Mesenchymal stem cell (in vitro differentiated cells and primary cell): ENCODE measurements around the gene ARHGEF4.

Experiments
- DNase-seq: peaks from one replicate; pipeline ENCODE4 v3.0.0-alpha.2; 2013
- H2AFZ ChIP-seq: one replicate; pipeline ENCODE4 v1.6.1; 2013; ENCODE audit warnings: low read depth, mild to moderate bottlenecking, control low read depth, inconsistent platforms, low read length, moderate library complexity
- H2AK5ac ChIP-seq: 2 replicates; pipeline ENCODE4 v1.6.1; 2013; ENCODE audit warnings: low read length, moderate library complexity, mild to moderate bottlenecking, inconsistent platforms; ENCODE audit not compliant: severe bottlenecking
- H2BK120ac ChIP-seq: one replicate; pipeline ENCODE4 v1.6.1; 2013; ENCODE audit warnings: low read depth, mild to moderate bottlenecking, inconsistent platforms, low read length, moderate library complexity
- H2BK12ac ChIP-seq, 2 experiments: one replicate each; pipeline ENCODE4 v1.6.1; 2013; ENCODE audit warnings: inconsistent platforms in 2 of 2, low read length in 2 of 2, mild to moderate bottlenecking in 2 of 2, moderate library complexity in 2 of 2, control low read depth in 1 of 2
- H2BK15ac ChIP-seq: one replicate; pipeline ENCODE4 v1.6.1; 2013; ENCODE audit warnings: mild to moderate bottlenecking, low read depth, inconsistent platforms; ENCODE audit not compliant: poor library complexity, severe bottlenecking
- H2BK5ac ChIP-seq: 2 replicates; pipeline ENCODE4 v1.6.1; 2013; ENCODE audit warnings: low read depth, mild to moderate bottlenecking, low read length, control low read depth, inconsistent platforms; ENCODE audit not compliant: poor library complexity, severe bottlenecking
- H3K14ac ChIP-seq, 2 experiments: one replicate each; pipeline ENCODE4 v1.6.1; 2013; ENCODE audit warnings: inconsistent platforms in 2 of 2, low read length in 2 of 2, control low read depth in 1 of 2, mild to moderate bottlenecking in 1 of 2, moderate library complexity in 1 of 2
- H3K18ac ChIP-seq, 2 experiments: one replicate each; pipeline ENCODE4 v1.6.1; 2013; ENCODE audit warnings: inconsistent platforms in 2 of 2, low read length in 2 of 2, control low read depth in 1 of 2, low read depth in 1 of 2, mild to moderate bottlenecking in 1 of 2
- H3K23ac ChIP-seq, 2 experiments: one replicate each; pipeline ENCODE4 v1.6.1; 2013; ENCODE audit warnings: inconsistent platforms in 2 of 2, low read length in 2 of 2, mild to moderate bottlenecking in 2 of 2, moderate library complexity in 2 of 2, control low read depth in 1 of 2
- H3K27ac ChIP-seq: 2 replicates; pipeline ENCODE4 v1.5.1; 2013; ENCODE audit warnings: mild to moderate bottlenecking, moderate library complexity, low read length, control low read depth, inconsistent platforms; ENCODE audit not compliant: poor library complexity, severe bottlenecking
- H3K27me3 ChIP-seq, 2 experiments: 2 replicates each; pipeline versions ENCODE4 v1.6.1 to v1.7.0; 2013; ENCODE audit warnings: low read length in 2 of 2, mild to moderate bottlenecking in 2 of 2, moderate library complexity in 2 of 2, control low read depth in 1 of 2, inconsistent platforms in 1 of 2; ENCODE audit not compliant: control insufficient read depth in 1 of 2, insufficient read depth in 1 of 2
- H3K36me3 ChIP-seq, 2 experiments: 2 replicates each; pipeline versions ENCODE4 v1.6.1 to v1.7.0; 2013; ENCODE audit warnings: low read length in 2 of 2, control low read depth in 1 of 2, inconsistent platforms in 1 of 2, low read depth in 1 of 2, mild to moderate bottlenecking in 1 of 2; ENCODE audit not compliant: insufficient read depth in 2 of 2, control insufficient read depth in 1 of 2
- H3K4ac ChIP-seq, 2 experiments: one replicate each; pipeline ENCODE4 v1.6.1; 2013; ENCODE audit warnings: inconsistent platforms in 2 of 2, low read length in 2 of 2, mild to moderate bottlenecking in 2 of 2, moderate library complexity in 2 of 2, control low read depth in 1 of 2, low read depth in 1 of 2
- H3K4me1 ChIP-seq: 2 replicates; pipeline ENCODE4 v1.6.1; 2013; ENCODE audit warnings: low read depth, low read length, control low read depth; ENCODE audit not compliant: control insufficient read depth, insufficient read depth
- H3K4me2 ChIP-seq: 2 replicates; pipeline ENCODE4 v1.6.1; 2013; ENCODE audit warnings: low read length, mild to moderate bottlenecking, inconsistent platforms; ENCODE audit not compliant: poor library complexity, severe bottlenecking
- H3K4me3 ChIP-seq, 2 experiments: 2 replicates each; pipeline versions ENCODE4 v1.5.1 to v1.7.0; 2013; ENCODE audit warnings: low read length in 2 of 2, mild to moderate bottlenecking in 2 of 2, control low read depth in 1 of 2, low read depth in 1 of 2; ENCODE audit not compliant: insufficient read depth in 1 of 2
- H3K79me1 ChIP-seq: replicated peaks from 2 replicates; pipeline ENCODE4 v1.6.1; 2013; ENCODE audit warnings: mild to moderate bottlenecking, control low read depth, low read length, inconsistent platforms; ENCODE audit not compliant: poor library complexity, severe bottlenecking
- H3K9ac ChIP-seq: 2 replicates; pipeline ENCODE4 v1.7.0; 2013; ENCODE audit warnings: mild to moderate bottlenecking, low read length, moderate library complexity
- H3K9me3 ChIP-seq: 2 replicates; pipeline ENCODE4 v1.7.0; 2013; ENCODE audit warnings: mild to moderate bottlenecking, low read length; ENCODE audit not compliant: control insufficient read depth
- H4K8ac ChIP-seq: one replicate; pipeline ENCODE4 v1.6.1; 2013; ENCODE audit warnings: inconsistent platforms, mild to moderate bottlenecking, low read length, moderate library complexity
- H4K91ac ChIP-seq: one replicate; pipeline ENCODE4 v1.6.1; 2013; ENCODE audit warnings: mild to moderate bottlenecking, low read length, inconsistent platforms
- WGBS: methylation state at CpG from one replicate; pipeline ENCODE4 v1.1.7; 2013; ENCODE audit warnings: mixed read lengths; 5-methylcytosine and 5-hydroxymethylcytosine counted together

Gene ARHGEF4

DNA sequence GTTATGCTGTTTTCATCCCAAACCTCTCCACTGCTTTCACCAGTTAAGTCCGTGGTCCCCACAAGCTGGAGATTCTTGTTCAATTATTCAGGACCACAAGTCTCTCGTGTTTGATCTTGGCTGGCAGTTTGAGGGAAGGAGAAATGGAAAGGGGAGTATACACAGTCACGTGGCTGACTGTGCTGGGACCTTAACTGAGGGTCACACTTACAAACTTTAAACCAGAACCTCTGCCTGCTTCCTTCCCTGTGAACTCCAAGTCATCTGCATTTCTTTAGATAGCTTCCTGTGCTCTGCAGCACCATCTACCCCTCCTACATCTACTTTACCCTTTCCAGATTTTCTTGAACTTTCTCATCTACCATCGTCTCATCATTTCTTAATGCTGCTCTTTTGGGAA is 91.7 kb downstream of the ARHGEF4 start:
- DNase-seq: no peak
- no peak overlapping the region for H3K9ac ChIP-seq
- H4K8ac ChIP-seq: no peak overlapping the region
- no peak overlapping the region for H3K18ac ChIP-seq
- H4K91ac ChIP-seq: no peak overlapping the region
- no peak overlapping the region for H2AK5ac ChIP-seq
- H3K14ac ChIP-seq: no peak overlapping the region
- no peak overlapping the region for H3K4me2 ChIP-seq
- no peak overlapping the region for H2BK12ac ChIP-seq
- no peak overlapping the region for H2BK15ac ChIP-seq
- WGBS: 42% methylated on average over 4 of the region's 4 CpGs
- H3K4ac ChIP-seq: no peak overlapping the region
- H2BK5ac ChIP-seq: no peak overlapping the region
- no peaks in the 10 kb centered on the region for H3K36me3 ChIP-seq
- no peak overlapping the region for H3K27ac ChIP-seq
- no peaks in the 10 kb centered on the region for H3K4me1 ChIP-seq
- H3K4me3 ChIP-seq: no peak overlapping the region
- no peak overlapping the region for H2BK120ac ChIP-seq
- H3K27me3 ChIP-seq: peaks cover 0 to 11% of the 10 kb centered on the region in 2 experiments
- H3K23ac ChIP-seq: no peak overlapping the region
- no peak overlapping the region for H2AFZ ChIP-seq
- peaks cover 10% of the 10 kb centered on the region for H3K9me3 ChIP-seq
- H3K79me1 ChIP-seq: no peaks in the 10 kb centered on the region

DNA sequence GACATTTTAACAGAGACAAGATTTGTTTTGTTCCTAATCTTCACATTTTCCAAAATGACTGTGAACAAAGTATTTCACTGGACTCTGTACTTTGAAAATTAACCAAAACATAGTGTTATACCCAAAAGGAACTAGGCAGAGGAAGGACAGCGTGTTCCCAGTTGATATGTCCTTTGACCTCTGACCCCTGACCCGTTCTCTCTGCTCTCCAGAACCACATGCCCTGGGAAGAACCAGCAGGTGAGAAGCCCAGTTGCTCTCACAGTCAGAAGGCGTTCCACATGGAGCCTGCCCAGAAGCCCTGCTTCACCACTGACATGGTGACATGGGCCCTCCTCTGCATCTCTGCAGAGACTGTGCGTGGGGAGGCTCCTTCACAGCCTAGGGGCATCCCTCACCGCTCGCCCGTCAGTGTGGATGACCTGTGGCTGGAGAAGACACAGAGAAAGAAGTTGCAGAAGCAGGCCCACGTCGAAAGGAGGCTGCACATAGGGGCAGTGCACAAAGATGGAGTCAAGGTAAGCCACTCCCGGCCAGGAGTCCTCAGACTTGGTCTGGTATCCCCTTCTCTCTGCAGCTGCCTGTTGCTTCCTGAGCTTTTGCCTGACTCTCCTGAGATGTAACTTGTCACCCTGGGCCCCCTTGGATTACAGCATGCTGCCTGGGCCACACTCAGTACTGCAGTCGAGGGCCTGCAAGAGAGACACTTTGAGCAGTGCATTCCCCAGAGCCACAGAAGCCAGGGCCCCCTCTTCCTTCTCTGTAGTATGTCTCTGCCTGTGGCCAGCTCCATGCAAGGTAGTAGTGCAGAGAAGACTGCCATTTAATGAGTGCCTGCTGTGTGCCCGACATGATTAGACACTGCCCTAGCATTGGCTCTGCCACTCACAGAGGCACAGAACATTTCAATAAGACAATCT is 94.3 kb downstream of the ARHGEF4 start:
- Histone ChIP-seq H2BK120ac (no peak overlapping the region), H3K27me3 (peaks cover 0 to 11% of the 10 kb centered on the region in 2 experiments), H2BK5ac (no peak overlapping the region), H3K14ac (no peak overlapping the region), H3K4me3 (no peak overlapping the region), H3K9ac (no peak overlapping the region), H3K18ac (no peak overlapping the region), H3K4me2 (no peak overlapping the region), H2AK5ac (no peak overlapping the region), H3K4me1 (no peaks in the 10 kb centered on the region), H2BK15ac (no peak overlapping the region), H3K9me3 (peaks cover 10% of the 10 kb centered on the region), H4K91ac (no peak overlapping the region), H3K23ac (no peak overlapping the region), H3K36me3 (no peaks in the 10 kb centered on the region), H3K4ac (no peak overlapping the region), H2AFZ (no peak overlapping the region), H3K79me1 (no peaks in the 10 kb centered on the region), H2BK12ac (no peak overlapping the region), H4K8ac (no peak overlapping the region), H3K27ac (no peak overlapping the region)
- DNase-seq: no peak
- WGBS: 76% methylated on average over 12 of the region's 12 CpGs

DNA sequence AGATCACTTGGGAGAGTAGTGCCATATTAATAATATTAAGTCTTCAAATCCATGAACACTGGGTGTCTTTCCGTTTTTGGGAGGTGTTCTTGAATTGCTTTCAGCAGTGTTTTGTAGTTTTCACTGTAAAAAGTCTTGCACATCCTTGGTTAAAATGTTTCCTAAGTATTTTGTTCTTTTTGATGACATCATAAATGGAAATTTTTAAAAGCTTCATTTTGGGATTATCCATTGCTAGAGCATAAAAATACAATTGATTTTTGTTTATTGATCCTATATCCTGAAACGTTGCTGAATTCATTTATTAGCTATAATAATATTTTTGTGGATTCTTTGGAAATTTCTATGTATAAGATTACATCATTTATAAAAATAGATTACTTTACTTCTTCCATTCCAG is 96.8 kb downstream of the ARHGEF4 start:
- H3K79me1 ChIP-seq: no peaks in the 10 kb centered on the region
- H2BK120ac ChIP-seq: no peak overlapping the region
- H3K23ac ChIP-seq: no peak overlapping the region
- H3K9me3 ChIP-seq: peaks cover 5% of the 10 kb centered on the region
- no peaks in the 10 kb centered on the region for H3K36me3 ChIP-seq
- H3K14ac ChIP-seq: no peak overlapping the region
- H2BK5ac ChIP-seq: no peak overlapping the region
- WGBS: 14% methylated on average over 1 of the region's 2 CpGs
- H3K4me2 ChIP-seq: no peak overlapping the region
- DNase-seq: no peak
- no peak overlapping the region for H3K27ac ChIP-seq
- no peak overlapping the region for H4K8ac ChIP-seq
- H2AK5ac ChIP-seq: no peak overlapping the region
- no peak overlapping the region for H3K4ac ChIP-seq
- H2BK12ac ChIP-seq: no peak overlapping the region
- no peak overlapping the region for H4K91ac ChIP-seq
- no peak overlapping the region for H3K18ac ChIP-seq
- H3K27me3 ChIP-seq: peaks cover 0 to 5% of the 10 kb centered on the region in 2 experiments
- H3K4me1 ChIP-seq: no peaks in the 10 kb centered on the region
- no peak overlapping the region for H2AFZ ChIP-seq
- no peak overlapping the region for H2BK15ac ChIP-seq
- no peak overlapping the region for H3K4me3 ChIP-seq
- H3K9ac ChIP-seq: no peak overlapping the region

DNA sequence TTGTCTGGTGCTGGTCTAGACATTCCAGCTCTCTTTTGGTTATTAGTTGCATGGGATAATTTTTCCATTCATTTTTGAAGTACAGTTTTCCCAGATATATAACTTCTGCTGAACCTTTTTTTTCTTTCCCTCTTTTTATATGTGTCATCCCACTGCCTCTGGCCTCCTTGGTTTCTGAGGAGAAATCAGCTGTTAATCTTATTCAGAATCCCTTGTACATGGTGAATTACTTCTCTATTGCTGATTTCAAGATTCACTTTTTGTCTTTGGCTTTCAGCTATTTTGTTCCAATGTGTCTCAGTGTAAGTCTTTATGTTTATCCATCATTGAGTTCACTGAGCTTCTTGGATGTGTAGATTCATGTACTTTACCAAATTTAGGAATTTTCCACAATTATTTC is 99.7 kb downstream of the ARHGEF4 start:
- Histone ChIP-seq H2AFZ (no peak overlapping the region), H3K79me1 (no peaks in the 10 kb centered on the region), H3K27me3 (no peaks in the 10 kb centered on the region), H3K9me3 (peaks cover 11% of the 10 kb centered on the region), H3K4me1 (no peaks in the 10 kb centered on the region), H4K91ac (no peak overlapping the region), H3K27ac (no peak overlapping the region), H2BK5ac (no peak overlapping the region), H3K14ac (no peak overlapping the region), H3K4me3 (no peak overlapping the region), H3K18ac (no peak overlapping the region), H2BK12ac (no peak overlapping the region), H2BK120ac (no peak overlapping the region), H3K23ac (no peak overlapping the region), H2BK15ac (no peak overlapping the region), H3K4me2 (no peak overlapping the region), H3K36me3 (no peaks in the 10 kb centered on the region), H2AK5ac (no peak overlapping the region), H3K4ac (no peak overlapping the region), H4K8ac (no peak overlapping the region), H3K9ac (no peak overlapping the region)
- DNase-seq: no peak
